H1 (cell line): ENCODE data around the gene DAZAP1. TPM values are rescaled to one million over a fixed set of nuclear protein-coding genes. Genes with fewer than 3 reads are reported as not detected.

Source experiments
- CTCF ChIA-PET: fragments of 300-600 bp; sonication (Branson Sonifier 250); formaldehyde crosslinking; loops from one replicate; lab custom pipeline; 2021; ENCODE audit not compliant: partially characterized antibody; lab: Charles Lee
- POLR2A ChIA-PET: fragments of 300-600 bp; sonication (Branson Sonifier 250); formaldehyde crosslinking; loops from one replicate; lab custom pipeline; 2021; ENCODE audit warnings: inconsistent platforms; ENCODE audit not compliant: partially characterized antibody; lab: Charles Lee
- DNase-seq, 2 experiments: peaks; one replicate each; pipeline versions ENCODE4 v3.0.0 to v3.0.0-alpha.2; 2010 to 2022; ENCODE audit warnings: low spot score in 2 of 2, low read depth in 1 of 2, mixed read lengths in 1 of 2
- FAIRE-seq: peaks from 2 replicates; lab custom pipeline; 2011; peaks lifted over from hg19 to GRCh38; lab: Jason Lieb, UNC
- H2AFZ ChIP-seq: 2 replicates; pipeline ENCODE4 v1.8.1; 2012; ENCODE audit warnings: low read length, inconsistent platforms
- H2AK5ac ChIP-seq: 2 replicates; pipeline ENCODE4 v1.6.1; 2013; ENCODE audit warnings: low read depth, low read length
- H2BK120ac ChIP-seq: replicated peaks from 2 replicates; pipeline ENCODE3; 2013; ENCODE audit warnings: low read depth, low read length, inconsistent platforms
- H2BK12ac ChIP-seq: 2 replicates; pipeline ENCODE4 v1.6.1; 2013; ENCODE audit warnings: low read depth, low read length
- H2BK15ac ChIP-seq: 2 replicates; pipeline ENCODE4 v1.6.1; 2013; ENCODE audit warnings: low read length
- H2BK20ac ChIP-seq: 2 replicates; pipeline ENCODE4 v1.6.1; 2013; ENCODE audit warnings: low read length
- H2BK5ac ChIP-seq: 2 replicates; pipeline ENCODE4 v1.6.1; 2013; ENCODE audit warnings: low read depth, low read length
- H3K14ac ChIP-seq: 2 replicates; pipeline ENCODE4 v1.6.1; 2013; ENCODE audit warnings: inconsistent platforms; ENCODE audit not compliant: insufficient read length
- H3K18ac ChIP-seq: 2 replicates; pipeline ENCODE4 v1.6.1; 2013; ENCODE audit warnings: low read length; ENCODE audit errors: extremely low read depth
- H3K23ac ChIP-seq: 2 replicates; pipeline ENCODE4 v1.6.1; 2013; ENCODE audit warnings: inconsistent platforms; ENCODE audit not compliant: insufficient read length
- H3K23me2 ChIP-seq: 2 replicates; pipeline ENCODE4 v1.6.1; 2013; ENCODE audit warnings: low read depth, low read length
- H3K27ac ChIP-seq: 2 replicates; pipeline ENCODE4 v1.6.1; 2011; ENCODE audit warnings: low read depth, low read length, inconsistent platforms
- H3K27me3 ChIP-seq, 4 experiments: replicated peaks in 1 of 4; 1 replicate in 1 of 4; 2 replicates in 3 of 4; pipeline versions ENCODE4 v1.6.1 to v1.8.1; 2011 to 2013; ENCODE audit warnings: low read length in 3 of 4, mild to moderate bottlenecking in 3 of 4, inconsistent platforms in 2 of 4, mixed read lengths in 2 of 4, moderate library complexity in 1 of 4; ENCODE audit not compliant: control insufficient read depth in 3 of 4, insufficient read depth in 3 of 4; ENCODE audit errors: extremely low read depth in 1 of 4
- H3K36me3 ChIP-seq, 4 experiments: 2 replicates each; pipeline versions ENCODE4 v1.6.1 to v1.8.1; 2011 to 2013; ENCODE audit warnings: mild to moderate bottlenecking in 4 of 4, low read length in 3 of 4, moderate library complexity in 2 of 4, control low read depth in 1 of 4, inconsistent platforms in 1 of 4; ENCODE audit not compliant: insufficient read depth in 4 of 4, control insufficient read depth in 2 of 4
- H3K4ac ChIP-seq: replicated peaks from 2 replicates; pipeline ENCODE3; 2013; ENCODE audit warnings: low read length, low read depth, mixed read lengths, inconsistent platforms; ENCODE audit not compliant: insufficient read length
- H3K4me1 ChIP-seq, 4 experiments: replicated peaks in 1 of 4; 1 replicate in 1 of 4; 2 replicates in 3 of 4; pipeline versions ENCODE4 v1.6.1 to v1.8.1; 2011 to 2013; ENCODE audit warnings: low read length in 3 of 4, inconsistent platforms in 2 of 4, mixed read lengths in 1 of 4; ENCODE audit not compliant: insufficient read depth in 4 of 4, control insufficient read depth in 3 of 4
- H3K4me2 ChIP-seq, 2 experiments: 2 replicates each; pipeline versions ENCODE4 v1.6.1 to v1.8.1; 2011 to 2013; ENCODE audit warnings: low read depth in 2 of 2, low read length in 2 of 2, control low read depth in 1 of 2, inconsistent platforms in 1 of 2, mild to moderate bottlenecking in 1 of 2; ENCODE audit not compliant: insufficient read depth in 1 of 2
- H3K4me3 ChIP-seq, 4 experiments: fragments of 200-600, 300-600 bp in 1 of 4; sonication (generic), shearing (Covaris generic), sonication (Bioruptor Twin) in 1 of 4; 2 replicates each; pipeline versions ENCODE4 v1.5.1 to v1.8.1; 2011 to 2016; ENCODE audit warnings: low read length in 4 of 4, low read depth in 3 of 4, control low read depth in 2 of 4, inconsistent platforms in 2 of 4, mild to moderate bottlenecking in 2 of 4, mixed read lengths in 1 of 4, moderate library complexity in 1 of 4; ENCODE audit not compliant: insufficient read depth in 2 of 4; ENCODE audit errors: extremely low read depth in 1 of 4
- H3K56ac ChIP-seq: replicated peaks from 2 replicates; pipeline ENCODE3; 2013; ENCODE audit warnings: low read depth, mild to moderate bottlenecking, mixed read lengths, low read length, inconsistent platforms; ENCODE audit not compliant: insufficient read length
- H3K79me1 ChIP-seq: 2 replicates; pipeline ENCODE4 v1.6.1; 2013; ENCODE audit warnings: low read depth, low read length, control low read depth
- H3K79me2 ChIP-seq, 2 experiments: 2 replicates each; pipeline versions ENCODE4 v1.6.1 to v1.8.1; 2012 to 2013; ENCODE audit warnings: low read length in 2 of 2, mild to moderate bottlenecking in 2 of 2, inconsistent platforms in 1 of 2; ENCODE audit not compliant: insufficient read depth in 2 of 2, control insufficient read depth in 1 of 2
- H3K9ac ChIP-seq, 4 experiments: replicated peaks in 1 of 4; 1 replicate in 1 of 4; 2 replicates in 3 of 4; pipeline versions ENCODE4 v1.6.1 to v1.8.1; 2011 to 2013; ENCODE audit warnings: low read depth in 3 of 4, low read length in 3 of 4, control low read depth in 2 of 4, mild to moderate bottlenecking in 2 of 4, moderate library complexity in 2 of 4, inconsistent platforms in 1 of 4; ENCODE audit errors: extremely low read depth in 1 of 4
- H3K9me3 ChIP-seq, 2 experiments: 2 replicates each; pipeline versions ENCODE4 v1.6.1 to v1.8.1; 2012 to 2013; ENCODE audit warnings: mild to moderate bottlenecking in 2 of 2, moderate library complexity in 2 of 2, control low read depth in 1 of 2, inconsistent platforms in 1 of 2, low read depth in 1 of 2, low read length in 1 of 2, mixed read lengths in 1 of 2; ENCODE audit not compliant: insufficient read depth in 2 of 2
- H4K20me1 ChIP-seq, 2 experiments: replicated peaks in 1 of 2; 2 replicates each; pipeline versions ENCODE3 to v1.8.1; 2011 to 2013; ENCODE audit warnings: inconsistent platforms in 2 of 2, low read length in 2 of 2, mild to moderate bottlenecking in 1 of 2; ENCODE audit not compliant: insufficient read depth in 2 of 2, control insufficient read depth in 1 of 2
- H4K5ac ChIP-seq: 2 replicates; pipeline ENCODE4 v1.6.1; 2013; ENCODE audit warnings: low read length, low read depth, mixed read lengths, inconsistent platforms; ENCODE audit not compliant: insufficient read length
- H4K8ac ChIP-seq: 2 replicates; pipeline ENCODE4 v1.8.0; 2013; ENCODE audit warnings: mild to moderate bottlenecking, moderate library complexity, low read length, inconsistent platforms; ENCODE audit not compliant: insufficient read depth; ENCODE audit errors: extremely low read depth
- H4K91ac ChIP-seq: replicated peaks from 2 replicates; pipeline ENCODE3; 2013; ENCODE audit warnings: low read length, mixed read lengths, inconsistent platforms; ENCODE audit not compliant: insufficient read length
- ASH2L ChIP-seq: fragments of 200-600, 300-600 bp; sonication (generic); IDR thresholded peaks from one replicate; pipeline ENCODE4 v1.7.1; 2017; ENCODE audit warnings: low read length
- EGR1 ChIP-seq: IDR thresholded peaks from 2 replicates; pipeline ENCODE4 v1.6.1; 2011; ENCODE audit warnings: low read depth, low read length, borderline replicate concordance
- EZH2 ChIP-seq: fragments of 200-600 bp; sonication (generic); IDR thresholded peaks from 2 replicates; pipeline ENCODE4 v1.7.1; 2012; ENCODE audit warnings: low read depth, mild to moderate bottlenecking, moderate library complexity, low read length, inconsistent platforms; ENCODE audit not compliant: severe bottlenecking
- GTF2F1 ChIP-seq: IDR thresholded peaks from 2 replicates; pipeline ENCODE4 v1.6.1; 2012; ENCODE audit warnings: low read depth, low read length, improper control_type of control experiment, borderline replicate concordance
- HDAC2 ChIP-seq, 2 experiments: fragments of 300-600 bp in 1 of 2; sonication (generic) in 1 of 2; IDR thresholded peaks; 2 replicates each; pipeline ENCODE4 v1.6.1; 2011 to 2012; ENCODE audit warnings: low read depth in 2 of 2, low read length in 2 of 2, mild to moderate bottlenecking in 2 of 2, moderate library complexity in 2 of 2, borderline replicate concordance in 1 of 2, inconsistent platforms in 1 of 2
- JUN ChIP-seq: IDR thresholded peaks from 2 replicates; pipeline ENCODE4 v1.6.1; 2011; ENCODE audit warnings: low read depth, mild to moderate bottlenecking, improper control_type of control experiment, low read length
- POLR2AphosphoS5 ChIP-seq: IDR thresholded peaks from 2 replicates; pipeline ENCODE4 v1.6.1; 2011; ENCODE audit warnings: low read depth, low read length
- POU5F1 ChIP-seq: IDR thresholded peaks from 2 replicates; pipeline ENCODE4 v1.6.1; 2011; ENCODE audit warnings: low read depth, mild to moderate bottlenecking, low read length, moderate library complexity
- RAD21 ChIP-seq, 2 experiments: IDR thresholded peaks in 1 of 2; conservative IDR thresholded peaks in 1 of 2; 2 replicates each; pipeline ENCODE4 v1.6.1; 2011; ENCODE audit warnings: low read depth in 2 of 2, low read length in 2 of 2, improper control_type of control experiment in 1 of 2, inconsistent platforms in 1 of 2, mild to moderate bottlenecking in 1 of 2, moderate library complexity in 1 of 2
- TAF1 ChIP-seq: IDR thresholded peaks from 2 replicates; pipeline ENCODE4 v1.6.1; 2011; ENCODE audit warnings: mild to moderate bottlenecking, low read depth, low read length
- TBP ChIP-seq: IDR thresholded peaks from 2 replicates; pipeline ENCODE4 v1.6.1; 2011; ENCODE audit warnings: low read depth, low read length, improper control_type of control experiment
- ZNF274 ChIP-seq: IDR thresholded peaks from 2 replicates; pipeline ENCODE4 v1.7.0; 2012; ENCODE audit warnings: low read length, borderline replicate concordance; ENCODE audit errors: extremely low read depth
- WGBS, 2 experiments: shearing (Covaris generic) in 1 of 2; methylation state at CpG; one replicate each; pipeline versions ENCODE4 v1.1.6 to v1.1.7; 2013 to 2015; ENCODE audit warnings: low lambda C conversion rate in 2 of 2, mixed read lengths in 2 of 2, inconsistent platforms in 1 of 2, low coverage in 1 of 2, missing lambda C conversion rate in 1 of 2; ENCODE audit not compliant: insufficient replicate concordance in 2 of 2, insufficient coverage in 1 of 2, insufficient read length in 1 of 2; ENCODE audit errors: extremely low coverage in 1 of 2, missing lambda C conversion rate in 1 of 2; 5-methylcytosine and 5-hydroxymethylcytosine counted together
- polyA plus RNA-seq, 7 experiments: library from polyadenylated mRNA; depleted of rRNA in 3 of 7; stranded (reverse) in 5 of 7; unstranded in 2 of 7; fragments of >200 nt in 5 of 7; fragments of 200-250 nt in 2 of 7; gene quantifications; 1 replicate in 5 of 7; 2 replicates in 1 of 7; 4 replicates in 1 of 7; pipeline versions ENCODE4 v1.2.1 to v1.2.3, GENCODE V29; 2011 to 2013; ENCODE audit warnings: missing spikeins in 2 of 7, mixed read lengths in 2 of 7
- total RNA-seq: library from RNA; stranded (reverse); fragmentation: NEBNext Ultra II Directional; extraction: Animal tissue kit (Norgen Biotek cat#: 25700); gene quantifications from 2 replicates; pipeline ENCODE4 v1.2.1, GENCODE V29; 2021

The DAZAP1 gene
- total and polyA plus RNA-seq, 2 of the 8 experiments (the other 6 are each of a cell fraction or from before 2014, with no cell fraction given), result 79.6 to 341 TPM

DNA sequence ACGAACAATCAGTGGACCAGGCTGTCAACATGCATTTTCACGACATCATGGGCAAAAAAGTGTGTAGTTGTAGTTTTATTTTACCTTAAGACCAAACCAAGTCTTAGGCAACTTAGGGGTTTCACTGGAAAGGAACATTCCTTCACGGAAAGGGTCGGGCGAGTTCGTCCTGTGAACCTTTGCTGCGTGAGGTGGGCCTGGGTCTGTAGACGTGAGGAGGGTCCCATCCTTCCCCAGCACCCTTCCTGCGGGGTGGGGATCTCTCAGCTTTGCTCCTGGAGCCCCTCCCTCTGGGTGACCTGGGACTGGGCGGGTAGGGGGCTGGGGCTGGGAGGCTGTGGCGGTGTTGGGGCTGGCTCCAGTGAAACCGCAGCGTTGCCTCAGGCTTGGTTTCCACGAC, 18.5 kb downstream of the DAZAP1 start:
- Histone ChIP-seq H3K79me1 (peaks cover 11% of the 10 kb centered on the region), H2BK120ac (no peak overlapping the region), H2BK5ac (no peak overlapping the region; the same call in 1 of the 2 replicates), H4K20me1 (peaks cover 34 to 48% of the 10 kb centered on the region in 2 experiments), H2BK15ac (no peak overlapping the region), H3K4me3 (no peak overlapping the region), H3K9ac (no peak overlapping the region), H3K23ac (no peak overlapping the region), H3K23me2 (no peaks in the 10 kb centered on the region), H3K79me2 (peaks cover 0 to 50% of the 10 kb centered on the region in 2 experiments; a peak in 3 of 4 replicates), H2BK12ac (no peak overlapping the region), H2BK20ac (no peak overlapping the region), H3K4me2 (no peak overlapping the region), H4K91ac (no peak overlapping the region), H4K8ac (no peak overlapping the region), H3K27ac (no peak overlapping the region), H3K36me3 (peaks cover 35 to 82% (median 70%) of the 10 kb centered on the region in 4 experiments), H3K56ac (no peak overlapping the region), H4K5ac (no peak overlapping the region), H3K27me3 (no peaks in the 10 kb centered on the region), H3K4ac (no peak overlapping the region), H3K18ac (no peak overlapping the region), H2AFZ (no peak overlapping the region), H3K14ac (no peak overlapping the region), H3K9me3 (no peaks in the 10 kb centered on the region), H2AK5ac (no peak overlapping the region), H3K4me1 (peaks cover 0 to 3% (median 0%) of the 10 kb centered on the region in 4 experiments; a peak in 1 of 7 replicates)
- ChIA-PET CTCF (interaction anchor here (0.6 kb wide), 1 partner anchor 13 kb away, joined by 3 read pairs; no protein-coding TSS in a partner anchor), POLR2A (interaction anchor here (0.9 to 1.9 kb wide), 4 partner anchors 9 to 14 kb away, joined by 3 to 7 read pairs (median 5); no protein-coding TSS in a partner anchor)
- DNase-seq (no peak), FAIRE-seq (no peak)
- 85% methylated on average over 14 of the region's 14 CpGs; no CpG with 5 or more reads in 1 of the 2 experiments for WGBS, 2 experiments
- TF ChIP-seq POU5F1, result no peak
- TF ChIP-seq RAD21 (IDR thresholded peaks at IDR 0.05 in 1 of 2, conservative IDR thresholded peaks at IDR 0.05 in 1 of 2; ENCODE audit: low read depth in 2 of 2, low read length in 2 of 2), result no peak
- TF ChIP-seq POLR2AphosphoS5, result no peak
- TF ChIP-seq TAF1, result no peak
- no peak for TF ChIP-seq HDAC2 (IDR thresholded peaks at IDR 0.05; ENCODE audit: borderline replicate concordance in 1 of 2, low read depth in 2 of 2, low read length in 2 of 2)
- TF ChIP-seq ASH2L, result no peak
- TF ChIP-seq ZNF274, result no peak
- no peak for TF ChIP-seq TBP
- no peak for TF ChIP-seq JUN
- TF ChIP-seq GTF2F1, result no peak
- no peak for TF ChIP-seq EGR1
- no peak for TF ChIP-seq EZH2
